ENCODE results near the gene PLEKHO2. TPM values are rescaled to one million over a fixed set of nuclear protein-coding genes. Genes with fewer than 3 reads are reported as not detected.

PLEKHO2 gene
- total and polyA plus RNA-seq, 2 of the 8 experiments (the other 6 are each of a cell fraction or from before 2014, with no cell fraction given) = 16.9 to 20.1 TPM

GRCh38 chr15:64903326-64903950, 61.7 kb downstream of the PLEKHO2 start:
- Histone ChIP-seq H4K5ac (ENCODE audit: insufficient read length, low read depth, low read length) (no peak overlapping the region), H3K4me3 (ENCODE audit: extremely low read depth in 1 of 4, insufficient read depth in 2 of 4, low read depth in 3 of 4, low read length in 4 of 4) (no peak overlapping the region), H2BK15ac (ENCODE audit: low read length) (no peak overlapping the region), H4K20me1 (replicated peaks in 1 of 2; ENCODE audit: control insufficient read depth in 1 of 2, insufficient read depth in 2 of 2, low read length in 2 of 2) (no peaks in the 10 kb centered on the region), H2BK12ac (ENCODE audit: low read depth, low read length) (no peak overlapping the region), H3K14ac (ENCODE audit: insufficient read length) (no peak overlapping the region), H4K8ac (ENCODE audit: extremely low read depth, insufficient read depth, low read length) (no peak overlapping the region), H3K4ac (replicated peaks; ENCODE audit: insufficient read length, low read depth, low read length) (peak overlapping the region; percentile 40), H2BK5ac (ENCODE audit: low read depth, low read length) (0 out of 2 replicates have a peak overlapping the region, but pooled peaks have one; percentile 36), H3K9me3 (ENCODE audit: insufficient read depth in 2 of 2, low read depth in 1 of 2, low read length in 1 of 2) (peaks cover 23 to 26% of the 10 kb centered on the region in 2 experiments), H3K18ac (ENCODE audit: extremely low read depth, low read length) (0 out of 2 replicates have a peak overlapping the region, but pooled peaks have one; percentile 52), H3K23me2 (ENCODE audit: low read depth, low read length) (no peaks in the 10 kb centered on the region), H3K79me1 (ENCODE audit: low read depth, low read length) (no peaks in the 10 kb centered on the region), H3K27ac (ENCODE audit: low read depth, low read length) (no peak overlapping the region), H2BK20ac (ENCODE audit: low read length) (peak overlapping the region; percentile 25; the same call in 1 of the 2 replicates), H3K9ac (replicated peaks in 1 of 4; ENCODE audit: extremely low read depth in 1 of 4, low read depth in 3 of 4, low read length in 3 of 4) (no peak overlapping the region), H3K23ac (ENCODE audit: insufficient read length) (no peak overlapping the region), H2BK120ac (replicated peaks; ENCODE audit: low read depth, low read length) (no peak overlapping the region), H4K91ac (replicated peaks; ENCODE audit: insufficient read length, low read length) (no peak overlapping the region), H3K56ac (replicated peaks; ENCODE audit: insufficient read length, low read depth, low read length) (no peak overlapping the region), H3K79me2 (ENCODE audit: control insufficient read depth in 1 of 2, insufficient read depth in 2 of 2, low read length in 2 of 2) (no peaks in the 10 kb centered on the region), H3K27me3 (replicated peaks in 1 of 4; ENCODE audit: control insufficient read depth in 3 of 4, extremely low read depth in 1 of 4, insufficient read depth in 3 of 4, low read length in 3 of 4) (no peaks in the 10 kb centered on the region), H3K4me2 (ENCODE audit: insufficient read depth in 1 of 2, low read depth in 2 of 2, low read length in 2 of 2) (peak overlapping the region in 1 of 2 experiments; percentile 46; a peak in 1 of 4 replicates), H3K36me3 (ENCODE audit: control insufficient read depth in 2 of 4, insufficient read depth in 4 of 4, low read length in 3 of 4) (peaks cover 0 to 2% (median 0%) of the 10 kb centered on the region in 4 experiments; a peak in 1 of 8 replicates), H2AFZ (ENCODE audit: low read length) (no peak overlapping the region), H3K4me1 (replicated peaks in 1 of 4; ENCODE audit: control insufficient read depth in 3 of 4, insufficient read depth in 4 of 4, low read length in 3 of 4) (peaks cover 0 to 8% (median 3%) of the 10 kb centered on the region in 4 experiments; a peak in 5 of 7 replicates), H2AK5ac (ENCODE audit: low read depth, low read length) (peak overlapping the region; percentile 20; the same call in 1 of the 2 replicates)
- FAIRE-seq (no peak), DNase-seq (ENCODE audit: low read depth in 1 of 2, low spot score in 2 of 2) (no peak)
- 92% methylated on average over 3 of the region's 4 CpGs; no CpG with 5 or more reads in 1 of the 2 experiments for WGBS, 2 experiments (ENCODE audit: extremely low coverage in 1 of 2, insufficient coverage in 1 of 2, insufficient read length in 1 of 2, insufficient replicate concordance in 2 of 2, low coverage in 1 of 2, low lambda C conversion rate in 2 of 2, missing lambda C conversion rate in 1 of 2)
- ChIA-PET CTCF (ENCODE audit: partially characterized antibody) (interaction anchor here (0.6 to 3.1 kb wide), 8 partner anchors 9 to 178 kb away, joined by 3 to 22 read pairs (median 4); no protein-coding TSS in a partner anchor), POLR2A (ENCODE audit: partially characterized antibody) (interaction anchor here (0.8 to 2.9 kb wide), 4 partner anchors 9 to 88 kb away, joined by 3 to 16 read pairs (median 4); no protein-coding TSS in a partner anchor)
- TF ChIP-seq CBX8 (IDR thresholded peaks at IDR 0.05; ENCODE audit: borderline replicate concordance, low read depth, low read length) = no peak
- TF ChIP-seq JUND (IDR thresholded peaks at IDR 0.05; ENCODE audit: low read length) = no peak
- TF ChIP-seq EP300 (IDR thresholded peaks at IDR 0.05; ENCODE audit: borderline replicate concordance in 1 of 2, low read depth in 2 of 2, low read length in 2 of 2) = no peak
- no peak for TF ChIP-seq RXRA (IDR thresholded peaks at IDR 0.05; ENCODE audit: insufficient read depth, low read depth, low read length)
- no peak for TF ChIP-seq SP1 (IDR thresholded peaks at IDR 0.05; ENCODE audit: low read depth, low read length)
- TF ChIP-seq HDAC6 (IDR thresholded peaks at IDR 0.05; ENCODE audit: low read depth, low read length) = no peak
- no peak for TF ChIP-seq TBP (IDR thresholded peaks at IDR 0.05; ENCODE audit: low read depth, low read length)
- TF ChIP-seq ASH2L (IDR thresholded peaks at IDR 0.05; ENCODE audit: low read length) = no peak
- TF ChIP-seq CHD1 (IDR thresholded peaks at IDR 0.05; ENCODE audit: low read depth, low read length) = no peak
- TF ChIP-seq SRF (IDR thresholded peaks at IDR 0.05; ENCODE audit: low read depth, low read length) = no peak
- no peak for TF ChIP-seq GTF2F1 (IDR thresholded peaks at IDR 0.05; ENCODE audit: borderline replicate concordance, low read depth, low read length)
- no peak for TF ChIP-seq RBBP5 (IDR thresholded peaks at IDR 0.05; ENCODE audit: borderline replicate concordance, low read depth, low read length)
- no peak for TF ChIP-seq NANOG (IDR thresholded peaks at IDR 0.05; ENCODE audit: insufficient read depth, low read depth, low read length, poor library complexity, severe bottlenecking)

Measured in H1 (cell line).